Calu3 (cell line): Measurements from ENCODE around the gene CFC1B. TPM values are rescaled to one million over a fixed set of nuclear protein-coding genes. Genes with fewer than 3 reads are reported as not detected.
"Not testable (repeated sequence)": the region's sequence is repeated elsewhere in the genome, so short reads cannot be mapped to it uniquely, and the experiment has no call there.

Source experiments
- Bru-seq: library from RNA; stranded (reverse); fragments of 400-500 nt; gene quantifications from one replicate; lab custom pipeline; 2021; lab: Mats Ljungman, UMichigan
- BruChase-seq, 2 experiments: library from RNA; stranded (reverse); fragments of 400-500 nt; gene quantifications; one replicate each; lab custom pipeline; 2021; lab: Mats Ljungman, UMichigan
- BruUV-seq: library from RNA; stranded (reverse); fragments of 400-500 nt; replicated peaks from 2 replicates; lab custom pipeline; 2021; lab: Mats Ljungman, UMichigan
- CTCF ChIA-PET: fragments of 300-600 bp; sonication (Branson Sonifier 250); formaldehyde crosslinking; loops from one replicate; lab custom pipeline; 2022; ENCODE audit warnings: antibody characterized with exemption; lab: Charles Lee
- DNase-seq: peaks from one replicate; pipeline ENCODE4 v3.0.0; 2022
- H3K27ac Mint-ChIP-seq: one replicate; pipeline ENCODE4 v1.8.0; 2022; ENCODE audit warnings: mixed read lengths; ENCODE audit not compliant: unreplicated experiment
- H3K27me3 Mint-ChIP-seq: one replicate; pipeline ENCODE4 v1.8.0; 2022; ENCODE audit warnings: mixed read lengths; ENCODE audit not compliant: unreplicated experiment
- H3K36me3 Mint-ChIP-seq: one replicate; pipeline ENCODE4 v1.8.0; 2022; ENCODE audit warnings: mild to moderate bottlenecking, moderate library complexity, mixed read lengths; ENCODE audit not compliant: insufficient read depth, unreplicated experiment
- H3K4me1 Mint-ChIP-seq: one replicate; pipeline ENCODE4 v1.8.0; 2022; ENCODE audit warnings: mild to moderate bottlenecking, low read depth, mixed read lengths; ENCODE audit not compliant: unreplicated experiment
- H3K4me3 Mint-ChIP-seq: one replicate; pipeline ENCODE4 v1.8.0; 2022; ENCODE audit warnings: mild to moderate bottlenecking, low read depth, moderate library complexity, mixed read lengths; ENCODE audit not compliant: unreplicated experiment
- H3K9me3 Mint-ChIP-seq: one replicate; pipeline ENCODE4 v1.8.0; 2022; ENCODE audit warnings: low read depth, mixed read lengths; ENCODE audit not compliant: unreplicated experiment
- intact Hi-C: fragments of 100-400 bp; cut with micrococcal nuclease; formaldehyde crosslinking; loops from one replicate; pipeline ENCODE4 v1.10.0; 2022; ENCODE audit not compliant: unreplicated experiment
- long read RNA-seq: library from polyadenylated mRNA; stranded (forward); transcript quantifications from one replicate; pipeline ENCODE4 v2.0.0, GENCODE V29; 2022
- total RNA-seq: library from RNA; stranded (reverse); gene quantifications from 2 replicates; pipeline ENCODE4 v1.2.3, GENCODE V29; 2022

The CFC1B gene
- not detected in 2 replicates for total RNA-seq
- not detected for Bru-seq, nascent RNA
- BruChase-seq, experiment 1, labeled RNA remaining after a 6-hour chase: not detected
- BruChase-seq, experiment 2, labeled RNA remaining after a 2-hour chase: not detected
- long read RNA-seq: 0 reads

DNA sequence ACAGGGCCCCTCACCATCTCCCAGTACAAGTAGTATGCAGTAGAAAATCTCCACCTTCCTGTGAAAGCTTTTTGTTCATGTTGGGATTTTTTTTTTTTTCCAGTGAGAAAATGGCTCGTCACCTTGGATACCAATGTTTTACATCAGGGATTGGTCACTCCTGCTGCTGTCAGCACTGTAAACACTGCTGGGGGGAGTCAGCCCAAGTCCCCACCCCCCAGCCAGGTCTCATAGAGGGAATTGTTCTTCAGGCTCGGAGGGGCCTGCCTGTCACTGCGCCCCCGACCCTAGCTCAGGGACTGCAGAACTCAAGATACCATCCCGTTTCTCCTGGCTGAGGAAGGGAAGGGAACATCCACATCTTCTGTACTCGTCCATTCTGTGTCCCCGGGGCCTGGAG is at the start of gene CFC1B:
Gene CFC1B, plus strand, starts transcription at position 231 of the 400 bp plus-strand sequence. CDS start 263 bp downstream, outside the sequence.
- H3K27ac Mint-ChIP-seq, CTCF ChIA-PET, H3K27me3 Mint-ChIP-seq, H3K4me1 Mint-ChIP-seq, H3K4me3 Mint-ChIP-seq, intact Hi-C loops, H3K36me3 Mint-ChIP-seq, H3K9me3 Mint-ChIP-seq, BruUV-seq, DNase-seq: not testable (repeated sequence)

DNA sequence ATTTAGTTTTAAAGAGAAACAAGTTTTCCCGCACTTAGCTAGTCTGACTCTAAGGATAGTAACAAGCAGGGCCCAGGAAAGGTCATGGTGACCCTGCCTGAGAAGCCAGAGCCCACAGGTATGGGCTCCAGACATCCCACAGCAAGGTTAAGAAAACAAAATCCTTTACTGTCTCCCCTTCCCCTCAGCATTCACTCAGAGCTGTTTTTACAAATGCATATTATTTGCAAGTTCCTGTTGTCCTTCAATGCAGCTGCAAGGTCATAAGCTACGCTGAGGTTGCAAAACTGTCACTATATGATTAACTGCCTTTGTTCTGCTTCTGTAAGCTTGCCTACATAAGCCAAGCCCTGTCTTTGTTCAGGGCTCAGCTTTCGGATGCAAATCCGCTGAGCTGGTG is 29.9 kb upstream of the CFC1B start:
- intact Hi-C loops, H3K9me3 Mint-ChIP-seq, BruUV-seq, H3K36me3 Mint-ChIP-seq, H3K4me1 Mint-ChIP-seq, H3K4me3 Mint-ChIP-seq, H3K27me3 Mint-ChIP-seq, H3K27ac Mint-ChIP-seq, DNase-seq, CTCF ChIA-PET: not testable (repeated sequence)

DNA sequence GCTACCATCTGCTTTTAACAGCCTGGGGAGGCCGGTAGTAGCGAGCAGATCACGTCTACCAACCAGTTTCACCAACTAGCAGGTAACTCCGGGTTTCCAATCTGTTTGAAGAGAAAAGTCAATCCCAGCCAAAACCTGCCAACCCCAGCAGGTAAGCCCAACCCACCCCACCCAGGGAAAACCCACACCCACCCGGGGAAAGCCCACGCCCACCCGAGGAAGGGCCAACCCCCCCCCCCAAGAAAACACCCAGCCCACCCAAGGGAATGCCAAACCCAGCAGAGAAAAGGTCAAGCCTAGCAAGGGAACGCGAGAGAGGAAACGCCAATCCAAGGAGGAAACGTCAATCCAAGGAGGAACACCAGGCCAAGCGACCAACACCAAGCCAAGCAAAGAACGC is 11.8 kb upstream of the CFC1B start, which contains the start of gene POTEI:
Gene POTEI, minus strand, starts transcription at position 101 of the 400 bp plus-strand sequence. Its CDS starts 93 bp downstream, at position 8.
- CTCF ChIA-PET, H3K4me3 Mint-ChIP-seq, intact Hi-C loops, H3K4me1 Mint-ChIP-seq, H3K36me3 Mint-ChIP-seq, H3K9me3 Mint-ChIP-seq, DNase-seq, H3K27me3 Mint-ChIP-seq, H3K27ac Mint-ChIP-seq, BruUV-seq: not testable (repeated sequence)

DNA sequence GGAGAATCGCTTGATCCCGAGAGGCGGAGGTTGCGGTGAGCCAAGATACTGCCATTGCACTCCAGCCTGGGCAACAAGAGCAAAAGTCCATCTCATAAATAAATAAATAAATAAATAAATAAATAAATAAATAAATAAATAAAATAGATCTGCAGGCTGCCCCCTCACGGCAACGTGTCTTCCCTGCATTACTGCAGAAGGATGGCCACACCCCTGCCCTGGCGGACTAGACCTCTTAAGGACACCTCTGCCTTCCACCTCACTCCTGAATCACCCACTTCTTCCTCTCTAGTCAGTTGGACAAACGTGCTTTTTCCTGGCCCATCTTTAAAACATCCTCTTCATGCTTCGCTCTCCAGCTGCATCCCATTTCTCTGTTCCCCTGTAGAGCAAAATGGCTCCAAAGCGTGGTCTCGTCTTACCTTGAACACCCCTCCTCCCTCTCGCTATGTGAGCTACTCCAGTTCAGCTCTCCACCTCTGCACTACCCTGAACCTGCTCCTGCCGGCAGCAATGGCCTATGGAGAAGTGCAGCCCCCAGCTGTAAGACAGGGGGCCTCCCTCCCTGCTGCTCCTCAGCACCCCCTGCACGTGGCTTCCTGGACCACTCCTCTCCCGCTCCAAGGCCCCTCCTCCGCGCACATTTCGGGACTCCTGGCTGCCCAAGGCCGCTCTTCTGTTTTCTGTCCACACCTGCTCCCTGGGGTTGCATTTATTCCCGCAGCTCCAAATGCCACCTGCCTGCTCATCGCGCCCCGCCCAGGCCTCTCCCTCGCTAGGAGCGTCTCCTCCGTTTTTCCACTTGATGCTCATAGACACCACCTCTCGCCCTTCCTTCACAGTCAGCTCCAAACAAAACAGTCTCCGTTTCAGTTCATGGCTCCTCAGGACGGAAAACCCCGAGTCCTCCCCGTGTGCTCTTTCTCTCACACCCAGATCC is 9.9 kb upstream of the CFC1B start:
- H3K27me3 Mint-ChIP-seq, H3K27ac Mint-ChIP-seq, BruUV-seq, DNase-seq, H3K4me3 Mint-ChIP-seq, intact Hi-C loops, CTCF ChIA-PET, H3K36me3 Mint-ChIP-seq, H3K9me3 Mint-ChIP-seq, H3K4me1 Mint-ChIP-seq: not testable (repeated sequence)

DNA sequence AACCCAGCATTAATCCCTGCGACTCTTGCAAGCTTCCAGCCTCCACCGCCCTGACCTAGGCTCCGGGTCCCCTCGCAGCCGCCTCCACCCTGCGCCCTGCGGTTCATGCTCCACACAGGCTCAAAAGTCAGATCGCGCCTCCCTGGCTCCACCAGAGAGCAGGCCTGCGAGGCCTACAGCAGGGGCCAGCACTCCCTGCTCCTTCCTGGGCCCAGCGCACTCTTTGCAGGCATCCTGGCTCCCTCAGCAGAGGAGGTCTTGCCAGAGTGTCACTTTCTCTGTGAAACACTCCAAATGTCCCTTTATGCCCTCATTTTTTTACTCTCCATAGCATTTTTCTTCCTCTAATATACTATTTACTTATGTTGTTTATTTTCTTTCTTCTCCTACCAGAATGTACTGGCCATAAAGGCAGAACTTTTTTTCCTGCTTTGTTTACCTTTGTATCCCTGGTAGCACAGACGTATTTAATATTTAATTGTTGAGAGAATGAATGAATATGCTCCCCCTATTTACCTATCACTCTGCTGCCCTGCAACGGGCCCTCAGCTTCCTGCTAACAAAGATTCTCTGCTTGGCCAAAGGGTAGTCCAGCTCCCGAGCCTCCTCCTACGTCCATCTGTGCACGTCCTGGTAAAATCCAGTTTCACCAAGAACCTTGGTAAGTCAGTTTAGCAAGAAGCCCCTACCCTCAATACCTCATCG is 9.1 kb upstream of the CFC1B start:
- H3K27ac Mint-ChIP-seq, BruUV-seq, H3K36me3 Mint-ChIP-seq, H3K27me3 Mint-ChIP-seq, H3K4me3 Mint-ChIP-seq, intact Hi-C loops, H3K9me3 Mint-ChIP-seq, CTCF ChIA-PET, DNase-seq, H3K4me1 Mint-ChIP-seq: not testable (repeated sequence)

DNA sequence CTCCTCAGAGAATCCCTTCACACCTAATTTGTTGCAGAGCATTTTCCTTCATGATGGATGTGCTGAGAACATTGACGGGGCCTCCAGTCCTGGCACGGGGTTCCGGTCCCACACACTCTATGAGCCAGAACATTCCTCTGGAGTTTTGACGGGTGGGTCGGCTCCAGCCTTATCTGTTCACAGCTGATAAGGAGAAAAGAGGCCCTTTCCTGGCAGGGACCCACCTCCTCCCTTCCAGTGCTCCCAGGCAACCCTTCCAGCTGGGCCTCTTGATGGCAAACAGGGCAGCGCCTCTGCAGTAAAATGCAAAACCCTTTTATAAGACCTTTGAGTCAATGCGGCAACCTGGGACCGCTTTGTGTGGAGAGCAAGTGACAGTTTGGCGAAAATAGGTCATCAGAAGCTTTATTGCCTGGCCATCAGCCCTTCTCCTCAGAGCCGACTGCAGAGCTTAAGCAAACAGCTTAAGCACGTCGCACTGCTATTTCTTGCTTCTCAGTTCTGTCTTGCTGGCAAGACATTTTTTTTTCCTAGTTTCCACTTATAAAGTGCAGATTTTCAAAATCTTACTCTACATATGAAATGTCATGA is 2.4 kb upstream of the CFC1B start:
- BruUV-seq, CTCF ChIA-PET, H3K4me3 Mint-ChIP-seq, H3K4me1 Mint-ChIP-seq, intact Hi-C loops, DNase-seq, H3K36me3 Mint-ChIP-seq, H3K27me3 Mint-ChIP-seq, H3K27ac Mint-ChIP-seq, H3K9me3 Mint-ChIP-seq: not testable (repeated sequence)

DNA sequence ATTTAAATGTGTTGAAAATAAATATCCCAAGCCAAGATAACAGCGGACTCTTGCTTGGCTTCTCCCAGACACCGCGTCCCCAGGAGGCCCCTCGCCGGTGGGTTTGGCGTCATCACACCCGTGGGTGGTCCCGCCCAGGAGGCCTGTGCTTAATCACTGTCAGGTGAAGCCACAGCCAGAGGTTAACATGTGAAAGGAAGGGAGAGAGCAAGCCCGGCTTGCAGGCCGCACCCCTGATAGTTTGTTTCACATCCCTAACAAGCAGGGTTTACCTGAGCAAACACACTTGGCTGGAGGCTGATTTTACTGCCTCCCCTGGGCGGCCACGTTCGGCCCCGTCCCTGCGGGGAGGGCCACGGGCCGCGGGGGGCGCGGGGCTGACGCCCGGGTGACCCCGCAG is 1.4 kb downstream of the CFC1B start:
- H3K9me3 Mint-ChIP-seq, BruUV-seq, CTCF ChIA-PET, intact Hi-C loops, H3K4me3 Mint-ChIP-seq, DNase-seq, H3K36me3 Mint-ChIP-seq, H3K4me1 Mint-ChIP-seq, H3K27me3 Mint-ChIP-seq, H3K27ac Mint-ChIP-seq: not testable (repeated sequence)

DNA sequence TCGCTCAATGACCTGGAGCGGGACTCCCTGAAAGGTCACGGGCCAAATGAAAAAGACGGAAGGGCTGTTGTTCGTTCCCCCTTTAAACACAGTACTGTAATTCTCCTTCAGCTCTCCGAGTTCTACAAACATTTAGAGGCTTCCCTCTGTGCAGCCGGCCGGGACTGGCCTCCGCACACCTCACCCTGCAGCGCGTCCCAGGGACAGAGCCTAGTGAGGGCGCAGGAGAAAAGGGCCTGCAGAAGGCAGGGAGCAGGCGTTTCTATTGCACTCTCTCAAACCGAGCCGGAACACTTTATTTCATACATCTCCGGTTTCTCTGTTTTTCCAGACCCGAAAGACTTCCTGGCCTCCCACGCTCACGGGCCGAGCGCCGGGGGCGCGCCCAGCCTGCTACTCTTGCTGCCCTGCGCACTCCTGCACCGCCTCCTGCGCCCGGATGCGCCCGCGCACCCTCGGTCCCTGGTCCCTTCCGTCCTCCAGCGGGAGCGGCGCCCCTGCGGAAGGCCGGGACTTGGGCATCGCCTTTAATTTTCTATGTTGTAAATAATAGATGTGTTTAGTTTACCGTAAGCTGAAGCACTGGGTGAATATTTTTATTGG is 6.4 kb downstream of the CFC1B start:
- H3K27me3 Mint-ChIP-seq, H3K9me3 Mint-ChIP-seq, H3K36me3 Mint-ChIP-seq, H3K27ac Mint-ChIP-seq, DNase-seq, BruUV-seq, H3K4me1 Mint-ChIP-seq, H3K4me3 Mint-ChIP-seq, intact Hi-C loops, CTCF ChIA-PET: not testable (repeated sequence)

DNA sequence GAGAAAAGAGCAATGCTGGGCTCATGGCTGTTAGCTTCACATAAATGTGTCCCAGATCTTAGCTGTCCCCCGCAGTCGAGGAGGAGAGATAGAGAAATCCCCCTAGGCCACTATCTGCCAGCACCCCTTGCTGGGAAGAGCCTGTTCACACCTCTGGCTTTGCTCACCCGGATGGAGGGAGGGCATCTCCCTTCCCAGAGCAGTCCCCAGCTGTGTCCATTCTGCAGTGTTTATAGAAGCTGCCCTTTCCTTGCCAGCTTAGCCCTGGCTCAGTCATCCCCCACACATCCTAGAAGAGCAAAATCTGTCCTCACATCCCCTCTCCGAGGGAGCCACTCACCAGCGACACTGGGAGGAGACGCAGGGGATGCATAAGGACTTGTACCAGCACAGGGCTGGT is 8.5 kb downstream of the CFC1B start:
- H3K4me3 Mint-ChIP-seq, CTCF ChIA-PET, H3K27ac Mint-ChIP-seq, H3K9me3 Mint-ChIP-seq, H3K36me3 Mint-ChIP-seq, H3K27me3 Mint-ChIP-seq, DNase-seq, intact Hi-C loops, BruUV-seq, H3K4me1 Mint-ChIP-seq: not testable (repeated sequence)
